GM04503 (cell line): Measurements from ENCODE around the gene PEF1.

ENCODE experiments used
- DNase-seq: peaks from one replicate; pipeline ENCODE4 v3.0.0-alpha.2; 2012; ENCODE audit warnings: low read depth

The PEF1 gene

GRCh38 chr1:31583995-31584868, 60.4 kb downstream of the PEF1 start:
- no peak for DNase-seq

- DNase-seq, result no peak
Measured at GRCh38 chr1:31583082-31583994, 61.3 kb downstream of the PEF1 start.

GRCh38 chr1:31581821-31582810, 62.6 kb downstream of the PEF1 start:
- no peak for DNase-seq

GRCh38 chr1:31580891-31581603, 63.6 kb downstream of the PEF1 start:
- DNase-seq, result no peak

- DNase-seq, result no peak
Measured at GRCh38 chr1:31580513-31580870, 64.2 kb downstream of the PEF1 start.
